ENCODE measurements around the gene TRAP1.

- no peak for TF ChIP-seq EZH2 (IDR thresholded peaks at IDR 0.05; ENCODE audit: low read depth)
- no peak for TF ChIP-seq CTCF (conservative IDR thresholded peaks at IDR 0.05)
Measured at GRCh38 chr16:3650631-3651265, 66.6 kb downstream of the TRAP1 start.

All from PC-9 (cell line).